ENCODE results near the gene GALNT14.
"Not testable (repeated sequence)": the region's sequence is repeated elsewhere in the genome, so short reads cannot be mapped to it uniquely, and the experiment has no call there.

GALNT14 gene

DNA sequence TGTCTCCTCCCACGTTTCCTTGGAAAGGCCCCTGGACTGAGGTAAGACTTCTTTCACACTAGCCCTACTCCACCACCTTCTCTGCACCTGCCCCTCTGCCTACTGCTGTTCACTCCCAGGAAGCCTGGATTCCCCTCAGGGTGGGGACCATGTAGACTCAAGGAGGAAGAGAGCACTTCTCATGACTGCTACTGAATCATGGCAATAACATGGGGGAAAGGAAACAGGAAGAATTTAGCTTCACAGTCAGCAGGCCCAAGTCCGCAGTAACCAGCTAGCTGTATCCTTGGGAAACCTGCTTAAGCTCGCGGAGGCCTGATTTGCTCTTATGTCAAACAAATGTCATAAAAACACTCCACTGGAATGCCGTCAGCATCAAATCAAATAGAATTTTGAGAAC is 204.7 kb downstream of the GALNT14 start:
- DNase-seq = no peak

DNA sequence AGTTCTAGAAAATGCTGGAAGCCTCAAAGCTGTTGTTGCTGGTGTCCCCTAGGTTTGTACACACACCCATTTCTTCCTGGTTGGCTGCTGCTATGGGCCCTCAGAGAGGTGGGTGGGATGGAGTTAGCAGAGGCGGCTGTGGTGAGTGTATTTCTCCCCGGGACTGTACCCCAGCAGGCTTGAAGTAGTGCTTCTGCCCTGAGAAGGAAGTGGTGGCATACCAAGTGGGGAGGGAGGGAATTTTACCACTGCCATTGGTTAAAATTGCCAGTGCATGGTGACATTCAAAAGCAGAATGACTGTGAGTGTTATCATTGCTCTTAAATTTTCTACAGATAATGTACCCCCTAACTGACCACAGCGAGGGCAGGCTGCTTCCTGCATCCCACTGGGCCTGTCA is 205.4 kb downstream of the GALNT14 start:
- DNase-seq = no peak

DNA sequence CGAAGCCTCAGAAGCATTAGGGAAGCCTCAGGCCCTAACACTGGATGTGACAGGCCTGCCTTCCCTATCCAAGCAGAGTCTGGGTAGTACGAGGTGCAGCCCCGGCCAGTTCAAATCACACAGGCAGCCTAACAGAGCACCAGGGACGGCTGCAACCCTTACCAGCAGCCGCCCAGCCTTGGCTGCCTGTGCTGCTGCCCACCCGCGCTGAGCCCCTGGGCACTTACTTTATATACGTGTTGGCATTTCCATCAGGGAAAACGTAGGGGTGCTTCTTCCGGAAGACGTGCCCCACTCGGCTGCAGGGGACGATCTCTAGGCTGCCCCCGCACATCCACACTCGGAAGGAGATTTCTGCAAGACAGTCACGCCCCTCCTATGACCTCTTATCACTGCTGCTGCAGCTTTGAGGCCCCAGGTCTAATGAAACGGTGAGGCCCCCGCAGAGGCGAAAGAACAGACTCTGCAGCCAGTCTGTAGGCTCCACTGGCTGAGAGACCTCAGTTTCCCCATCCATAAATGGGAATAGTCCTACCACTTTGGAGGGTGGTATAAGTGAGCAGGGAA is 206.3 kb downstream of the GALNT14 start:
- no peak for DNase-seq

DNA sequence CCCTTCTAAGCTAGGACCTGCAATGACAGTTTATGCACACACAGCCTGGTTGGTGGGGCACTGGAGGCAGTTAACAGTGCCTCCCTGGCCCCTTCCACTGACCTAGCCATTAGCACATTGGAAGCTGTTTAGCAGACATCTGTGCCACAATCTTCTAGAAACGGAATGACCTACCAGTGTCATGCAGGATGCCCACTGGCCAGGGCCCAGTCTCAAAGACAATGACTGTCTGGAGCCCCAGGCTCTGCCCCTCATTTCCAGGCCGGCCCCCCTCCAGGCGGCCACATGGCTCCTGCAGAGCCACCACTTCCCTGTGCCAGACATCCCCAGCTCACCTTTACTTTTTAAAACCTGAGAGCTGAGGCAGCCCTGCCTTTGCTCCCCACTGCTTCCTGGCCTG is 207.5 kb downstream of the GALNT14 start:
- DNase-seq = no peak

DNA sequence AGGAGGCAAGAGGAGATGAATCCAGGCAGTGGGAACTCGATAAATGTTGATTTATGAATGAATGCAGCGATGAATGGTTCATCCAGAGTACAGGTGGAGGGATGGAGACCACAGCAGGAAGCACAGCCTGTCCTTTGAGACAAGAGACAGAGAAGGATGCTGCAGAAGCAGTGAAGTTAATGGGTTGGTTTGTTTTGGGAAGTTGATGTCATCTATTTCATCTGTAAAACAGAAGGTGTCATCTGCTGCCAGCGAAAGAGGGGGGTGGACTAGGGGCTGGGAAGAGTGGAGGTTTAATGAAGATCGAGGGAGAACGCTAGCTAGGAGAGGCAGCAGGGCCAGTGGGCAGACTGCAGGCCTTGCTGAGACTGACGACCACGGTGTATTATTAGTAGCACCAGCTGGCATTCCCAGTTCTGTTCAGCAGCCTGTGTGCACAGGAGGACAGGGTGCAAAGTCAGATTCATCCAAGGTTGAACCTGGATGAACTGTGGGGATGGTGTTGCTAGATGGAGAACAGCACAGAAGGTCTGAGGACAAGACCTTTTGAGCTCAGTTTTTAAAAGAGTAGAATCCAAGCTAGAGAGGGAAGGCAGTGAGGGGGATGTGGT is 210.7 kb downstream of the GALNT14 start:
- no peak for DNase-seq

DNA sequence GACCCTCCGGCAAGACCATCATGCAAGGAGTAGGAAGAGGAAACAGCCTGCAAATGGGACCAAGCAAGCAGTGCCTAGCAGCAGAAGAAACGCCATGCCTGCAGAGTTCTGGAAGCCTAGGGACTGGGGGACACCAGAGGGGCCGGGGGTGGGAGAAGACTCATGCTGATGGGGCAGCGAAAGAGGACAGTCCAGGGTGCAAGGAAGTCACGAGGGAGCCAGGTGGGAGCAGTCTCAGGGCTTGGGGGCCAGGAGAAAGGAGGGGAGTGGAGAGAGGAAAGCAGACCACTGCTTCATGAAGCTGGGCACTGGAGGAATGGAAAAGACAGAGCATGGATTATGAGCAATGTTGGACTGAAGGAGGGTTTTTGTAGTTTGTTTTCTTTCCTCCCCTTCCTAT is 211.6 kb downstream of the GALNT14 start:
- DNase-seq = no peak

DNA sequence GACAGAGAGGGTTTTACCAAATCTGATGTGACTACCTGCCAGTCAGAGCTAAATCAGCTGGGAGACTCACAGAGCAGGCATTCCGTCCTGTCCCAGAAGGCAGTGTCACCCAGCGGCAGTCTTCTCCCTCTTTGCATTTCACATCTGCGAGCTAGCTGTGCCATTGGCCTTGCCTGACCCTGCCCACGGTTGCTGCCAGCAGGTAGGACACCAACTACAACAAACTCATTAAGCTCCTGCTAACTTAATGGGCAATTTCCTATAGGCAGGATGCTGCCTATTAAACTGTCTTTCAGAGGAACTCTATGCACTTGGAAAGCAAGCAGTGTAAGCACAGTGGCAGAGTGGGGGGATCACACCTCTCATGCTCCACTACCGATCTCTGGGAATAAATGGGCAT is 214.6 kb downstream of the GALNT14 start:
- no peak for DNase-seq

DNA sequence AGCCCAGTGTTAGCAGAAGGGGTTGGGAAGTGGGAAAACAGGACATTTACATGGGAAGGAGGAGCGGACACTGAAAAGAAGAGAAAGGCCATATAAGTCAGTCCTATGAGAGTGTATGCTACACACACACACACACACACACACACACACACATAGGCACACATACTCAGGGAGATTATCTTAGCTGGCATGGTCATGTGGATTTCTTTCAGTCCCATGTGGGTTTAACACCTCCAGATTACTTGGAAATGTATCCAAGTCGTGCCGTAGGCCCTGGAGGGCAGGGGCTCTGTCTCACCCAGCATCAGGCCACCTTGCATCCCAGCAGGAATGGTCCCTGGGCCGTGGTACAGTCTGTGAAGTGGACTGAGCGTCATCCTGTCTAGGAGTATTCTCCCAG is 217.7 kb downstream of the GALNT14 start:
- DNase-seq = no peak

DNA sequence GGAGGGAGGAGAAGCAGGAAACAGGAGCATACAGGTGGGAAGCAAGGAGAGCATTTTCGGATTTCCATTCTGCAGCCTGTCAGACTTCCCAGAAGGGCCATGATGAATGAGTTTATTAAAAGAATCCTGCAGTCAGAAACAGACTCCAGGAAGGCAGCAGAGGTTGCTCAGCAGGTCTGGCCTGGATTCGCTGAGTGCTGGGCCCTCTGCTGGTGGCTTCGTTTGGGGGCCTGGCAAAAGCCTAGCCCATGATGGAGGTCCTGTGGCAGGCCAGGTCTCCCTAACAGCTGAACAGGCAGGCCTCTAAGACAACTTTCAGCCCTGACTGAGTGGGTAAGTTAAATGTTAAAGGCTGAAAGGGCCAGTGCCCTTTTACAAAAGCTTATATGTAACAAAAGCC is 222.8 kb downstream of the GALNT14 start:
- DNase-seq = no peak

DNA sequence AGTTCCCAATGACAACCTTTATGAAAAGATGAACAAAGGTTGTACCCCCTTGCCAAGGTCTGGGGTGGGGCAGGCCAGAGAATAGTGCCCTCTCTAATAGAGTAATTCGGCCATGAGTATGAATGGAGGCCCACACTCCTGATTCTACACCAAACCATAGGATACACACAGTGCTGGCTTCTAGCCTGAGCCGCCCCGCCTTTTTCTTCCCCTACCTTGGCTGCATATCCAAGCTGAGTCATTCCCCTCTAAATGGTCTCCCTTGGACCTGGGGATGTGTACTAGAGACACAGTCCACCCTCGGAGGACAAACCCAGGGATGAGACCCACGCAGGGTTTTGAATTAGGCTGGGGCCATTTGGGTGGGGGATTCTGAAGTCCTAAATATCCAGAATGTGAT is 223.8 kb downstream of the GALNT14 start:
- no peak for DNase-seq

DNA sequence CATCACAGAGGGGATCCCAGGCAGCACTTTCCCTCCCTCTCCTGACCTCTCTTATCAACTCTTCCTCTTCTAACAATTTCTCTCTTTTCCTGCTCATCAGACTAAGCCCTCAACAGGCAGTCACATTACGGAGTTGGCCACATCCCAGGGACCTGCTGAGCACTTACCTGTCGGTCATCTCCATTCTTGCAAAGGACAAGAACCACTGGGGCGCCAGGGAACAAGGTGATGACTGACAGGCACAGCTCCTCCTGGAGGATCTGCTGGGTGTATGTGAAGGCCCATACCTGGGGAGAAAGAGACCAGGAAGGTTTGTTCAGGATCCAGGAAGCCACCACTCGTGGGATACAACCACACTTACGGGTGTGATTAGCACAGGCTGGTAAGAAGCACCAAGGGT is 226.2 kb downstream of the GALNT14 start:
- DNase-seq = no peak

DNA sequence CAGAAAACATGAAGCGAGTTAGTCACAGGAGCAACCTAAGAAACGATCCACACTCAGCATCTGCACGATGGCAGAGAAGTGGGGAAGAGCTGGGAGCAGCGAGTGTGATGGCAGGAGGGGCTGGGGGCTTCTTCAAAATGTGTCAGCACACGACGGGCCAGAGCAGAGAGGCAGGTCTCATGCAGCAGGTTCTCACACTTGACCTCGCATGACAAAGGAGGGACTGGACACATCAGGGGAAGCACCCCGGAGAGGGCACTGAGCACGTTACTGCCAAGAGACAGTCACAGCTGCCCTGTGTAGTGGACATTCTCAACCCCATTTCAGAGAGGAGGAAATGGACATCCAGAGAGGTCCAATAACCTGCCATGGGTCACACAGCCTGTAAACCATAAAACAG is 226.9 kb downstream of the GALNT14 start:
- DNase-seq = no peak

DNA sequence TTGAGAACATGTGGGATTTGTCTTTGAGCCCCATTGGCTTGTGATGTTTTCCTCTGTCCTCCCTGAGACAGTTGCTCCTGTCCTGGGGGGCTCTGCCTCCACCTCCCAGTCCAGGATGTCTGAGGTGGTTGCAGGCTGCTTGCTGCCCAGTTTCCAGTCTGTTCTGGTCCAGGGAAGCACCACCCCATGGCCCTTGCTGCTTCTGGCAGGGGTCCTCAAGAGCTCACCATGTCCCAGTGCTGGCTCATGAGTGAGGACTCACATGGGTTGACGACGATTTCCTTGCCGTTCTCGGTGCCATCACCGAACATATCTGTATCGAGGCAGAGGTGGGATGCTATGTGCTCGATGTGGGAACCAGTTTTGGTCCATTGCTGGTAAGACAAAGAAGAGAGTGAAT is 227.6 kb downstream of the GALNT14 start:
- DNase-seq = no peak

DNA sequence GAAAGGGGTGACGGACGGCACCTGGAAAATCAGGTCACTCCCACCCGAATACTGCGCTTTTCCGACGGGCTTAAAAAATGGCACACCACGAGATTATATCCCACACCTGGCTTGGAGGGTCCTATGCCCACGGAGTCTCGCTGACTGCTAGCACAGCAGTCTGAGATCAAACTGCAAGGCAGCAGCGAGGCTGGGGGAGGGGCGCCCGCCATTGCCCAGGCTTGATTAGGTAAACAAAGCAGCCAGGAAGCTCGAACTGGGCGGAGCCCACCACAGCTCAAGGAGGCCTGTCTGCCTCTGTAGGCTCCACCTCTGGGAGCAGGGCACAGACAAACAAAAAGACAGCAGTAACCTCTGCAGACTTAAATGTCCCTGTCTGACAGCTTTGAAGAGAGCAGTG is 233.8 kb downstream of the GALNT14 start:
- not testable (repeated sequence) for DNase-seq

DNA sequence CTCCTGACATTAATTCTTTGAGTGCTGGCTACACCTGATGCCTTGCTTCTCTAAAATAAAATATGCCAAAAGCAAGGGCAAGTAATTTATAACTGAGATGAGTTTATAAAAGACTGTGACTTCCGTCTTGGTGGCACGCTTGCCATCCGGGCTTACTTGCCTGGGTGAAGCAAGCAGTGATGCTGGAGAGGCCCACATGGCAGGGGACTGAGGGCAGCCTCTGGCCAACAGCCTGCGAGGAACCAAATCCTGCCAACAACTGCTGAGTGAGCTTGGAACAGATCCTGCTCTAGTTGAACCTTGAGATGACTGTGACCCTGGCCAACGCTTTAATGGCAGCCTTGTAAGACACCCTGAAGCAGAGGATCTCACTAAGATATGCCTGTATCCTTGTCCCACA is 234.9 kb downstream of the GALNT14 start:
- no peak for DNase-seq

DNA sequence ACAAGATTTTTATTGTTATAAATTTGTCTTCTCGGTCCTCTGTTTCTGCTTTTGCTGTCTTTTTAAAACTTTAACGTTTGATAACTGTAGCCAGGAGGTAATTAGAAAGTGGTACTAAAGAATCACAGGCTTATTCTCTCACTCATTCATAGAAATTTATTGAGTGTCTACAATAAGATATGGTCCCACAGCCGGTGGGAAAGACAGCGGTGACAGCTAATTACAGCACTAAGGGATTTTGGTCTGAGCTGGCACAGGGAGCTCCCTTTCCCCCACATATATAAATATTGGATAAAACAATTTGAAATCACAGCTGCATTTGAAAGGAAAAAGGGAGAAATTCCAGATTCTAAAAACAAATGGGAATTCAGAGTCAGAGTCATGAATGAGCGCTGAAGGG is 237.9 kb downstream of the GALNT14 start:
- no peak for DNase-seq

DNA sequence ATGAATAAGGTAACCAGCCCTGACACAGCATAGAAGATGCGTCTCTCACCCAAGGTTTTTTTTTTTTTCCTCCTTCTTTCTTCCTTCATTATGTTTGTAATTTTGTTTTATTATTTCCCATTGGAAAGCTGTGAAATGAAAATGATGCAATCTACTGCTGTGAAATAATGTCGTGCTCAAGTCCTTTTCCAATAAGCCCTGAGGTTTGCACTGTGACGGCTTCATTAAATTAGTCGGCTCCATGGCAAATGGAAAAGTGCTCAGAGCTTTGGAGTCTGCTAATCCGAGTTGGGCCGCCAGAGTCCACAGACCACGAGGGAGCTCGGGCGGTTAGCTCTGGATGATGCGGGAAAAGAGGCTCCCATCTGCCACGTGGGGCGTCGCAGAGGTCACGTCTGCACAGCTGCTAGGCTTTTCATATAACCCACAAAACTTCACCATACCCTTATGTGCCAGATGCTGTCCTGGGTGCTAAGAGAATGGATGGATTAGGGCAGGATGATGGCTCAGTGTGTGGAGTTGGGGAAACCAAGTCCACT is 238.7 kb downstream of the GALNT14 start:
- DNase-seq = no peak

DNA sequence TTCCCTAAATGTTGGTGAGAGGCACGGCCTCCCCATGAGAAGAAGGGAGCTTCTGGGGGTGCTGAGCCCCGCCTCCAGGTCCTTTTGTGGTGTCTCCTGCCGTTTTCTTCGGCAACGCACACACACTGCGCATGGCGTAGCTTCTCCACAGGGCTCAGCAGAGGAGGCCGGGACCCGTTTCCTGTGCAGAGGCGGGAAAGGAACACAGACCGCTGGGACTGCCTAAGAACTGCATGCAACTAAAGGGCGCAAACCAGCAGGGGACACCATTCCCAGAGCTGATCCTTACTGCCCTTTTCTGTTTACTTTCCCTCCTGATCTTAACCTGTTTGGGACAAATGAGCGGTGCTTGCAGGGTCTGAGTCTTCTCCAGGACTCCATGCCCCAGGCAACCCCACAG is 240.7 kb downstream of the GALNT14 start:
- no peak for DNase-seq

DNA sequence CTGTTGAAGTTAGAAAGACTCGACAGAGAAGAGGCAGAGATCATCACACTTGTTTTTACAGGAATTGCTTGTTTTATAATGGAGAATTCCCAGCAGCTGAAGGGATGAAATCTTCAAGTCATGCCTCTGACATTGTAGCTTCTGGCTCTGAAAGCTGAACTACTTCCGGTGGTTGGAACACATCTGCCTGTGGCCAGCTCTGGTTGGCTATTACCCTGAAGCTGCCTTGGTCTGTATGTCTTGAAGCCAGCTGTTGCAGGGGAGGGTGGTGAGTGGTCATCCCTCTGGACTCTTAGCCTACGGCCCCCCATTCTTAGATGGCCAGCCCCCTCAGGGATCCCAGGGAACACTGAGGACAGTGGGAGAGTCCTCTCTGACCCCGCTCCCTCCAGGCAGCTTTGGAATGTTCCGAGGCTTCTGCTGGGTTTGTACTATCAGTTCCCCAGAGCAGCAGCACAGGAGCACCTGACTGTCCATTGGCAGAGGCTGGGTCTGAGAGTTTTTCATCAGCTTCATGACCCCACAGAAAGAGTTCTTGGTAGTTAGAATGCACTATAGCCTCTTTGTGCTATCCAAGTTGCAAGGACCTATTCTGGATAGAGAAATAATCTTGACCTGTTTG is 243.6 kb downstream of the GALNT14 start:
- DNase-seq = no peak

DNA sequence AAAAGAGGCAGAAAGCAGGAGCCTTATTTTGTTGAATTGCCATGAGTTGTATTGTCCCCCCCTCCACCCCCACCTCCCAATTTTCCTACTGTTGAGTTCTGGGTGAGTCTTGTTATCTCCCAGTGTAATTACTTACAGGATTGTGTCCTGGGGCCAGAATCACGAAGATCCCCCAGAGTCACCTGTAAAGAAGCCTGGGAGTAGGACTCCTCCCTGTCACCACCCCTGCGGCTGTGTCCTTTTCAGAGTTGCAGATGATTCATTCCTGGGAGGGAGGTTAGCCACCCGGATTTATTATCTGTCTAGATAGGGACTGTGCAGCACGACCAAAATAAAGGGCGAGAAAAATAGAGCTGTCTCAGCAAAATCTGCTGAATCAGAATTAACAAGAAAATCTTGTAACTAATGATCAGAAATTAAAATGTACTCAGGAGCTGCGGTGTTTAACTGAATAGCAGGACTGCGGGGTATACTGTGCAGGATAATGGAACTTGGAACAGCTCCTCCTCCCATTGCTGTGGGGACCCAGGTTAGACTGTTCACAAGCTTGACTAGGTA is 249.3 kb downstream of the GALNT14 start:
- DNase-seq = no peak

DNA sequence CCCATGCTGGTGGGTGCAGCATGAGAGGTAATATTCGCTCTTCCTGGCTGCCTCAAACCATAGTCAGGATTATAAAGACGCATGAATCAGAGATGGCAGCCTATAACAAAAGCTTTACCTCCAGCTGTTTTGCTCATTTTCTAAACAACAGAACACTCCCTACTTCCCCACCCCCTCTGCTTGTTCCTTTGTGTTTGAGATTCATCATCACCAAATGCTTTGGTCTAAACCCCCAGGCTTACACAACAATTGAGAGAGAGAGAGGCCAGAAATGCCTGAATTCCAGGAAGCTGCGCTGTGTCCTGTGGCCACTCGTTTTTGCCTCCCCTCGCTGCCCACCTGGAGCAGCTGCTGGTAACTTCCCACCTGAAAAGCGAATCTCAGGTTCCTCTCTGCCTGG is 252.2 kb downstream of the GALNT14 start:
- DNase-seq = no peak

DNA sequence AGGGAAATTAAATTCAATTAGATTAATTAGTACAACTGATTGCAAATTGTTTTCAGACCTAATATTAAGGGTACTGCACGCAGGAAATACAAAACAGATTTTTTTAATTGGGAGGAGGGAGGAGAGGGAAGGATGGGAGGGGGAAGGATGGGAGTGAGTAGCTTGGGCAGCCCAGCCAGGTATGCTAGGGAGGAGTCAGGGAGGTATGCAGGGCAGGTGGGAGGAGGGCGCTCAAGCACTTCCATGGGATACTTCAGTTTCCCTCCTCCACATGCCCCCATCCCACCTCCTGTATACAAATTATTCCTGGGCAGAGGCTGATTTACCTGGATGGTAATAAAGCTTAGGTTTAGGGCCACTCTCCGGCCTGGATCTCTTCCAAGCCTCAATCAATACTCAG is 254.4 kb downstream of the GALNT14 start:
- no peak for DNase-seq

DNA sequence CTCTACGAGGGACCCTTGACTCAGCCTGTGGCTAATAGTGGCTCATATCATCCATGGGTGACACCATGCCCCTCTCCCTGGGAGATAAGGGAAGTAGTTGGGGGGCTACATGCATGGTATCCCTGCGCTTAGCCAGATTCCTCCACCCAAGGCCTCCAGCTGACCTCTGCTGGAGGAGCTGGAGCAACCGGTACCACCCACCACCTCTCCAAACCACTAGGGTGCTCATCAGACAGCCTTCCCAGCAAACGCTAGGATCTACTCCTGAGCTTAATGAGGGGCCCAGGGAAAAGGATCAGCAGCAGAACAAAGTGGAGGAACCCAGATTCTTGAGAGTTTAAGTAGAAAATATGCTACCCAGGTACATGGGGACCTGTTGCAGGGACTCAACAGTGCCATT is 255.1 kb downstream of the GALNT14 start:
- DNase-seq = no peak

DNA sequence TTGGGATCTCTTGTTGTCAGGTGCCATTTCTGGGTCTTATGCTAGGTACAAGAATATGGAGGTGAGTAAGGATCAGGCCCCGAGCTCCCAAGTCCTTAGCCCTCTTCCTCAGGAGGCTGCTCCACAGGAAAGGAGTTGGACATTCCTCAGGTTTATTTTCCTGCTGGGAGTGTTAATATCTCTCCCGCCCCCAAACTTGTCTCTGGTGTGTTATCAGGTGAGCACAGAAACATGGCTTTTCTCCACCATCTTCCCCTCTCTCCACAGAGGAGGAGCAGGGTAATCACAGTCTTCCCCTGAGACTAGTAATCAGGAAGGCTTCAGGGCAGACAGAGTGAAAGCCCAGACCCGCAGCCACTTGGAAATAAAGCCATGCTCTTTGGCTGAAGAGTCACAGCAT is 257.7 kb downstream of the GALNT14 start:
- DNase-seq = no peak
